ENCODE data around the gene USF2.

Gene USF2

GRCh38 chr19:35267353-35267817 is 1.4 kb upstream of the USF2 start:
- no peak for TF ChIP-seq CTCF (IDR thresholded peaks at IDR 0.05; ENCODE audit: low read depth, low read length)
- DNase-seq (ENCODE audit: low read depth in 2 of 2), result peak in 1 of 2 donors; percentile 37

GRCh38 chr19:35267818-35268535 is 785 bp upstream of the USF2 start:
- H3K4me3 ChIP-seq (replicated peaks in 1 of 2; ENCODE audit: low read depth in 2 of 2, low read length in 2 of 2), result peak overlapping the region; percentile 81 to 83
- DNase-seq (ENCODE audit: low read depth in 2 of 2), result peak; percentile 66 to 82
- no peak for TF ChIP-seq CTCF (IDR thresholded peaks at IDR 0.05; ENCODE audit: low read depth, low read length)

More at GRCh38 chr19:35267353-35267817, 1.4 kb upstream of the USF2 start:
- peak overlapping the region; percentile 81 to 83 for H3K4me3 ChIP-seq (replicated peaks in 1 of 2; ENCODE audit: low read depth in 2 of 2, low read length in 2 of 2)

- peak; percentile 46 for TF ChIP-seq CTCF (IDR thresholded peaks at IDR 0.05; ENCODE audit: low read depth, low read length)
- DNase-seq (ENCODE audit: low read depth in 2 of 2), result peak; percentile 80 to 88
- H3K4me3 ChIP-seq (replicated peaks in 1 of 2; ENCODE audit: low read depth in 2 of 2, low read length in 2 of 2), result peak overlapping the region; percentile 39 to 83
Observed at GRCh38 chr19:35269438-35270117, 816 bp downstream of the USF2 start.

GRCh38 chr19:35270381-35270811 is 1.6 kb downstream of the USF2 start:
- H3K4me3 ChIP-seq (replicated peaks in 1 of 2; ENCODE audit: low read depth in 2 of 2, low read length in 2 of 2), result no peak overlapping the region
- TF ChIP-seq CTCF (IDR thresholded peaks at IDR 0.05; ENCODE audit: low read depth, low read length), result no peak
- no peak for DNase-seq (ENCODE audit: low read depth in 2 of 2)

- TF ChIP-seq CTCF (IDR thresholded peaks at IDR 0.05; ENCODE audit: low read depth, low read length), result no peak
- H3K4me3 ChIP-seq (replicated peaks in 1 of 2; ENCODE audit: low read depth in 2 of 2, low read length in 2 of 2), result no peak overlapping the region
- DNase-seq (ENCODE audit: low read depth in 2 of 2), result no peak
Observed at GRCh38 chr19:35271546-35271945, 2.8 kb downstream of the USF2 start.

GRCh38 chr19:35272122-35272719 is 3.5 kb downstream of the USF2 start:
- no peak for TF ChIP-seq CTCF (IDR thresholded peaks at IDR 0.05; ENCODE audit: low read depth, low read length)
- H3K4me3 ChIP-seq (replicated peaks in 1 of 2; ENCODE audit: low read depth in 2 of 2, low read length in 2 of 2), result no peak overlapping the region
- DNase-seq (ENCODE audit: low read depth in 2 of 2), result no peak
